IMR-90 (cell line): ENCODE measurements around the gene SMIM43. TPM values are rescaled to one million over a fixed set of nuclear protein-coding genes. Genes with fewer than 3 reads are reported as not detected.

Experiments used
- ATAC-seq: fragments of 200-7000 bp; cut with Tn5 transposase; 2 replicates; pipeline ENCODE4 v1.9.1; 2020; ENCODE audit warnings: low read depth, mild to moderate bottlenecking, moderate library complexity
- BruUV-seq: library from RNA; stranded (reverse); fragments of 400-500 nt; replicated peaks from 2 replicates; lab custom pipeline; 2021; lab: Mats Ljungman, UMichigan
- CTCF ChIA-PET: fragments of 300-600 bp; formaldehyde crosslinking; extraction: SDS; loops from one replicate; lab custom pipeline; 2021; ENCODE audit warnings: antibody characterized with exemption; lab: Yijun Ruan, JAX
- POLR2A ChIA-PET: fragments of 300-600 bp; sonication (Branson Sonifier 250); formaldehyde crosslinking; loops from one replicate; lab custom pipeline; 2022; ENCODE audit warnings: antibody characterized with exemption; ENCODE audit not compliant: unreplicated experiment; lab: Charles Lee
- DNase-seq: peaks from one replicate; pipeline ENCODE4 v3.0.0; 2013
- H2AFZ ChIP-seq: replicated peaks from 2 replicates; pipeline ENCODE3; 2013; ENCODE audit warnings: low read length, mild to moderate bottlenecking; ENCODE audit not compliant: poor library complexity
- H2AK5ac ChIP-seq: 2 replicates; pipeline ENCODE4 v1.6.1; 2013; ENCODE audit warnings: low read depth, low read length, inconsistent platforms
- H2AK9ac ChIP-seq: replicated peaks from 2 replicates; pipeline ENCODE3; 2013; ENCODE audit warnings: mild to moderate bottlenecking, low read depth, low read length, moderate library complexity; ENCODE audit not compliant: poor library complexity
- H2BK120ac ChIP-seq: 2 replicates; pipeline ENCODE4 v1.6.1; 2013; ENCODE audit warnings: low read depth, low read length, inconsistent platforms
- H2BK15ac ChIP-seq: 3 replicates; pipeline ENCODE4 v1.6.1; 2013; ENCODE audit warnings: low read depth, low read length, inconsistent platforms
- H2BK20ac ChIP-seq: 2 replicates; pipeline ENCODE4 v1.6.1; 2013; ENCODE audit warnings: low read depth, mild to moderate bottlenecking, inconsistent platforms, low read length, moderate library complexity
- H2BK5ac ChIP-seq: 2 replicates; pipeline ENCODE4 v1.6.1; 2013; ENCODE audit warnings: mild to moderate bottlenecking, low read depth, low read length, inconsistent platforms; ENCODE audit not compliant: poor library complexity, severe bottlenecking
- H3K14ac ChIP-seq: replicated peaks from 2 replicates; pipeline ENCODE4 v1.6.1; 2013; ENCODE audit warnings: low read depth, low read length, inconsistent platforms
- H3K18ac ChIP-seq: 2 replicates; pipeline ENCODE4 v1.6.1; 2013; ENCODE audit warnings: low read depth, low read length, control low read depth
- H3K23ac ChIP-seq: 2 replicates; pipeline ENCODE4 v1.6.1; 2013; ENCODE audit warnings: low read depth, low read length, inconsistent platforms
- H3K27ac ChIP-seq: 2 replicates; pipeline ENCODE4 v1.5.1; 2013; ENCODE audit warnings: mild to moderate bottlenecking, control low read depth, low read length; ENCODE audit not compliant: insufficient read depth
- H3K27me3 ChIP-seq: 2 replicates; pipeline ENCODE4 v1.6.1; 2013; ENCODE audit warnings: low read length; ENCODE audit not compliant: control insufficient read depth, insufficient read depth
- H3K36me3 ChIP-seq: 2 replicates; pipeline ENCODE4 v1.6.1; 2013; ENCODE audit warnings: low read length, mixed read lengths; ENCODE audit not compliant: control insufficient read depth, insufficient read depth
- H3K4ac ChIP-seq: 2 replicates; pipeline ENCODE4 v1.6.1; 2013; ENCODE audit warnings: low read depth, low read length, inconsistent platforms
- H3K4me1 ChIP-seq: 2 replicates; pipeline ENCODE4 v1.6.1; 2013; ENCODE audit warnings: low read length, mixed read lengths; ENCODE audit not compliant: control insufficient read depth, insufficient read depth
- H3K4me2 ChIP-seq: 2 replicates; pipeline ENCODE4 v1.6.1; 2013; ENCODE audit warnings: low read depth, mild to moderate bottlenecking, control low read depth, low read length, moderate library complexity
- H3K4me3 ChIP-seq: 2 replicates; pipeline ENCODE4 v1.5.1; 2013; ENCODE audit warnings: low read depth, mild to moderate bottlenecking, control low read depth, low read length, moderate library complexity; ENCODE audit not compliant: insufficient read depth
- H3K56ac ChIP-seq: 2 replicates; pipeline ENCODE4 v1.6.1; 2013; ENCODE audit warnings: low read length, inconsistent platforms; ENCODE audit not compliant: insufficient read depth; ENCODE audit errors: extremely low read depth
- H3K79me1 ChIP-seq, 2 experiments: 2 replicates each; pipeline ENCODE4 v1.6.1; 2013; ENCODE audit warnings: low read length in 2 of 2, inconsistent platforms in 1 of 2, low read depth in 1 of 2
- H3K9ac ChIP-seq: 2 replicates; pipeline ENCODE4 v1.6.1; 2013; ENCODE audit warnings: low read depth, low read length, control low read depth
- H3K9me1 ChIP-seq: 2 replicates; pipeline ENCODE4 v1.6.1; 2013; ENCODE audit warnings: low read length, inconsistent platforms; ENCODE audit not compliant: insufficient read depth
- H3K9me3 ChIP-seq: 2 replicates; pipeline ENCODE4 v1.6.1; 2013; ENCODE audit warnings: low read length; ENCODE audit not compliant: control insufficient read depth, insufficient read depth
- H4K20me1 ChIP-seq: 2 replicates; pipeline ENCODE4 v1.6.1; 2013; ENCODE audit warnings: low read length, inconsistent platforms; ENCODE audit not compliant: insufficient read depth
- H4K5ac ChIP-seq: 2 replicates; pipeline ENCODE4 v1.6.1; 2013; ENCODE audit warnings: mild to moderate bottlenecking, low read depth, low read length, control low read depth
- H4K8ac ChIP-seq, 2 experiments: 2 replicates each; pipeline ENCODE4 v1.6.1; 2013; ENCODE audit warnings: low read depth in 2 of 2, low read length in 2 of 2, control low read depth in 1 of 2, inconsistent platforms in 1 of 2
- H4K91ac ChIP-seq: 2 replicates; pipeline ENCODE4 v1.6.1; 2013; ENCODE audit warnings: low read depth, low read length, inconsistent platforms; ENCODE audit not compliant: insufficient read depth
- BHLHE40 ChIP-seq: fragments of 150-350 bp; IDR thresholded peaks from 2 replicates; pipeline ENCODE4 v1.6.1; 2016; ENCODE audit warnings: mild to moderate bottlenecking, low read depth, low read length
- CEBPB ChIP-seq: IDR thresholded peaks from 2 replicates; pipeline ENCODE4 v1.6.1; 2012; ENCODE audit warnings: low read depth, low read length, improper control_type of control experiment
- CHD1 ChIP-seq: IDR thresholded peaks from 2 replicates; pipeline ENCODE4 v1.6.1; 2012; ENCODE audit warnings: low read depth, low read length, improper control_type of control experiment
- FOS ChIP-seq: fragments of 150-350 bp; IDR thresholded peaks from 2 replicates; pipeline ENCODE4 v1.6.1; 2016; ENCODE audit warnings: low read depth, low read length
- MAZ ChIP-seq: IDR thresholded peaks from 2 replicates; pipeline ENCODE4 v1.6.1; 2012; ENCODE audit warnings: low read depth, mild to moderate bottlenecking, low read length, improper control_type of control experiment, moderate library complexity, borderline replicate concordance
- MXI1 ChIP-seq: IDR thresholded peaks from 2 replicates; pipeline ENCODE4 v1.6.1; 2012; ENCODE audit warnings: low read depth, mild to moderate bottlenecking, low read length, moderate library complexity, borderline replicate concordance
- NFE2L2 ChIP-seq: fragments of 150-350 bp; IDR thresholded peaks from 2 replicates; pipeline ENCODE4 v1.6.1; 2016; ENCODE audit warnings: low read depth, mild to moderate bottlenecking, low read length
- POLR2A ChIP-seq: IDR thresholded peaks from 2 replicates; pipeline ENCODE4 v1.6.1; 2012; ENCODE audit warnings: mild to moderate bottlenecking, low read depth, low read length
- RAD21 ChIP-seq: IDR thresholded peaks from 2 replicates; pipeline ENCODE4 v1.6.1; 2012; ENCODE audit warnings: low read length, improper control_type of control experiment
- RCOR1 ChIP-seq: IDR thresholded peaks from 2 replicates; pipeline ENCODE4 v1.6.1; 2012; ENCODE audit warnings: mild to moderate bottlenecking, low read length, improper control_type of control experiment; ENCODE audit not compliant: insufficient replicate concordance
- RFX5 ChIP-seq: IDR thresholded peaks from 2 replicates; pipeline ENCODE4 v1.8.0; 2012; ENCODE audit warnings: low read depth, mild to moderate bottlenecking, low read length, moderate library complexity
- SMC3 ChIP-seq: fragments of 150-350 bp; IDR thresholded peaks from 2 replicates; pipeline ENCODE4 v1.6.1; 2016; ENCODE audit warnings: low read depth, mild to moderate bottlenecking, antibody characterized with exemption, low read length, moderate library complexity
- WGBS, 2 experiments: methylation state at CpG; one replicate each; pipeline versions ENCODE4 v1.1.5 to v1.1.7; 2013; ENCODE audit warnings: missing lambda C conversion rate in 2 of 2; ENCODE audit not compliant: insufficient read length in 1 of 2; ENCODE audit errors: extremely low coverage in 2 of 2; 5-methylcytosine and 5-hydroxymethylcytosine counted together
- dilution Hi-C: fragments of 300-500 bp; cut with HindIII; formaldehyde crosslinking; loops from one replicate; pipeline ENCODE4 v1.14.3; 2018; ENCODE audit warnings: low sequenced_read_pairs; ENCODE audit not compliant: unreplicated experiment
- in situ Hi-C: fragments of 300-500 bp; cut with MboI; formaldehyde crosslinking; loops from 3 replicates; pipeline ENCODE4 v1.14.3; 2019; ENCODE audit warnings: low sequenced_read_pairs, inconsistent platforms, mixed read lengths
- intact Hi-C: fragments of 100-400 bp; cut with micrococcal nuclease; formaldehyde crosslinking; loops from 2 replicates; pipeline ENCODE4 v1.10.0; 2022
- polyA plus RNA-seq, 3 experiments: library from polyadenylated mRNA; depleted of rRNA; stranded (reverse); fragments of >200 nt; gene quantifications; 2 replicates each; pipeline ENCODE4 v1.2.3, GENCODE V29; 2012; ENCODE audit warnings: low replicate concordance in 1 of 3
- total RNA-seq: library from RNA; depleted of rRNA; stranded (reverse); fragments of >200 nt; gene quantifications from 2 replicates; pipeline ENCODE4 v1.2.3, GENCODE V29; 2012
- TF ChIP-seq, protein P1 (sequence below): fragments of 150-350 bp; IDR thresholded peaks from 2 replicates; pipeline ENCODE4 v1.6.1; 2017; ENCODE audit warnings: mild to moderate bottlenecking, antibody characterized with exemption, low read length, low read depth
- TF ChIP-seq, protein P2 (sequence below): fragments of 150-350 bp; IDR thresholded peaks from 2 replicates; pipeline ENCODE4 v1.6.1; 2016; ENCODE audit warnings: low read depth, mild to moderate bottlenecking, low read length, moderate library complexity, borderline replicate concordance
- TF ChIP-seq, protein P3 (sequence below): conservative IDR thresholded peaks from 2 replicates; pipeline ENCODE4 v1.5.1; 2012; ENCODE audit warnings: mild to moderate bottlenecking, low read depth, low read length, improper control_type of control experiment

SMIM43 gene
- total and polyA plus RNA-seq, 2 of the 4 experiments (the other 2 are of a cell fraction), result 1.4 to 2.8 TPM

DNA sequence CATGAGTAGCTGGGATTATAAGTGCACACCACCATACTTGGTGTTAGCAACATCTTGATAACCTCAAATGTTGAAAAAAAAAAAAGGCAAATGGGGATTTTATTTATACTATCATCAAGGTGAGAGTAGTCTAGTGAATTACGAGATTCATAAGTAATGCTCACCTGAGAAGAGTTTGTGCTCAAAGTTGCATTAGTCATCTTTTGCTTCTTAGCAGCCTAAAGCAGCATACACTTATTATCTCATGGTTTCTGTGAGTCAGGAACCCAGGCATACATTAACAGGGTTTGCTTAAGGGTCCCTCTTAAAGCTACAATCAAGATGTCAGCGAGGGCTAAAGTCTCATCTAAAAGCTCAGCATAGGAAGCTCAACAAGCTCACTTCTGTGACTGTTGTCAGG lies 28.0 kb upstream of the SMIM43 start:
- H2BK5ac ChIP-seq, result no peak overlapping the region
- in situ Hi-C loops (no loop called here), intact Hi-C loops (no loop called here), dilution Hi-C loops (no loop called here)
- H3K4me3 ChIP-seq, result no peak overlapping the region
- no peaks in the 10 kb centered on the region for H3K27me3 ChIP-seq
- ATAC-seq (no peak), DNase-seq (no peak)
- no peak overlapping the region for H2AFZ ChIP-seq
- no peak overlapping the region for H3K23ac ChIP-seq
- H3K9me1 ChIP-seq, result peaks cover 7% of the 10 kb centered on the region; the same call in 1 of the 2 replicates
- H4K8ac ChIP-seq, result peak overlapping the region in 1 of 2 experiments; percentile 12; a peak in 1 of 4 replicates
- BruUV-seq, result no TSS peak
- peak overlapping the region; percentile 67 for H2BK20ac ChIP-seq
- peak overlapping the region; percentile 68 for H2BK120ac ChIP-seq
- H3K4me1 ChIP-seq, result peaks cover 27% of the 10 kb centered on the region
- H2AK5ac ChIP-seq, result 0 out of 2 replicates have a peak overlapping the region, but pooled peaks have one; percentile 30
- peak overlapping the region; percentile 49; the same call in 1 of the 2 replicates for H3K18ac ChIP-seq
- H3K4me2 ChIP-seq, result no peak overlapping the region
- H3K79me1 ChIP-seq, result peaks cover 0 to 8% of the 10 kb centered on the region in 2 experiments; a peak in 1 of 4 replicates
- H3K9me3 ChIP-seq, result no peaks in the 10 kb centered on the region
- 0 out of 2 replicates have a peak overlapping the region, but pooled peaks have one; percentile 11 for H3K14ac ChIP-seq
- H3K56ac ChIP-seq, result peak overlapping the region; percentile 18; the same call in 1 of the 2 replicates
- peak overlapping the region; percentile 74; the same call in 2 of the 3 replicates for H2BK15ac ChIP-seq
- H4K91ac ChIP-seq, result peak overlapping the region; percentile 41
- H3K36me3 ChIP-seq, result no peaks in the 10 kb centered on the region
- no CpG with 5 or more reads among the region's 2 CpGs for WGBS, 2 experiments
- TF ChIP-seq POLR2A, result no peak
- no peak for TF ChIP-seq RCOR1
- no peak for TF ChIP-seq NFE2L2
- TF ChIP-seq, protein P1, sequence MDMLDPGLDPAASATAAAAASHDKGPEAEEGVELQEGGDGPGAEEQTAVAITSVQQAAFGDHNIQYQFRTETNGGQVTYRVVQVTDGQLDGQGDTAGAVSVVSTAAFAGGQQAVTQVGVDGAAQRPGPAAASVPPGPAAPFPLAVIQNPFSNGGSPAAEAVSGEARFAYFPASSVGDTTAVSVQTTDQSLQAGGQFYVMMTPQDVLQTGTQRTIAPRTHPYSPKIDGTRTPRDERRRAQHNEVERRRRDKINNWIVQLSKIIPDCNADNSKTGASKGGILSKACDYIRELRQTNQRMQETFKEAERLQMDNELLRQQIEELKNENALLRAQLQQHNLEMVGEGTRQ, result no peak
- no peak for TF ChIP-seq MAZ
- no peak for TF ChIP-seq RAD21
- TF ChIP-seq CEBPB, result no peak
- no peak for TF ChIP-seq MXI1
- TF ChIP-seq, protein P2, sequence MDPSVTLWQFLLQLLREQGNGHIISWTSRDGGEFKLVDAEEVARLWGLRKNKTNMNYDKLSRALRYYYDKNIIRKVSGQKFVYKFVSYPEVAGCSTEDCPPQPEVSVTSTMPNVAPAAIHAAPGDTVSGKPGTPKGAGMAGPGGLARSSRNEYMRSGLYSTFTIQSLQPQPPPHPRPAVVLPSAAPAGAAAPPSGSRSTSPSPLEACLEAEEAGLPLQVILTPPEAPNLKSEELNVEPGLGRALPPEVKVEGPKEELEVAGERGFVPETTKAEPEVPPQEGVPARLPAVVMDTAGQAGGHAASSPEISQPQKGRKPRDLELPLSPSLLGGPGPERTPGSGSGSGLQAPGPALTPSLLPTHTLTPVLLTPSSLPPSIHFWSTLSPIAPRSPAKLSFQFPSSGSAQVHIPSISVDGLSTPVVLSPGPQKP, result no peak
- TF ChIP-seq SMC3, result no peak
- no peak for TF ChIP-seq FOS
- no peak for TF ChIP-seq BHLHE40
- no peak for TF ChIP-seq RFX5
- no peak for TF ChIP-seq CHD1
- TF ChIP-seq, protein P3, sequence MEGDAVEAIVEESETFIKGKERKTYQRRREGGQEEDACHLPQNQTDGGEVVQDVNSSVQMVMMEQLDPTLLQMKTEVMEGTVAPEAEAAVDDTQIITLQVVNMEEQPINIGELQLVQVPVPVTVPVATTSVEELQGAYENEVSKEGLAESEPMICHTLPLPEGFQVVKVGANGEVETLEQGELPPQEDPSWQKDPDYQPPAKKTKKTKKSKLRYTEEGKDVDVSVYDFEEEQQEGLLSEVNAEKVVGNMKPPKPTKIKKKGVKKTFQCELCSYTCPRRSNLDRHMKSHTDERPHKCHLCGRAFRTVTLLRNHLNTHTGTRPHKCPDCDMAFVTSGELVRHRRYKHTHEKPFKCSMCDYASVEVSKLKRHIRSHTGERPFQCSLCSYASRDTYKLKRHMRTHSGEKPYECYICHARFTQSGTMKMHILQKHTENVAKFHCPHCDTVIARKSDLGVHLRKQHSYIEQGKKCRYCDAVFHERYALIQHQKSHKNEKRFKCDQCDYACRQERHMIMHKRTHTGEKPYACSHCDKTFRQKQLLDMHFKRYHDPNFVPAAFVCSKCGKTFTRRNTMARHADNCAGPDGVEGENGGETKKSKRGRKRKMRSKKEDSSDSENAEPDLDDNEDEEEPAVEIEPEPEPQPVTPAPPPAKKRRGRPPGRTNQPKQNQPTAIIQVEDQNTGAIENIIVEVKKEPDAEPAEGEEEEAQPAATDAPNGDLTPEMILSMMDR, result no peak
- H2AK9ac ChIP-seq, result no peak overlapping the region
- H3K27ac ChIP-seq, result no peak overlapping the region
- CTCF ChIA-PET, result no interaction called here
- H3K4ac ChIP-seq, result peak overlapping the region; percentile 33; the same call in 1 of the 2 replicates
- H4K20me1 ChIP-seq, result no peaks in the 10 kb centered on the region
- H4K5ac ChIP-seq, result no peak overlapping the region; the same call in 1 of the 2 replicates
- no peak overlapping the region for H3K9ac ChIP-seq
- POLR2A ChIA-PET, result no interaction called here
